Measurements from ENCODE around the gene MBLAC2.
A peak's percentile ranks its signal among the peaks of the same experiment; 100 is the strongest.

Gene MBLAC2

GRCh38 chr5:90446961-90447360, 27.6 kb downstream of the MBLAC2 start:
- DNase-seq: no peak

GRCh38 chr5:90440644-90441043, 33.9 kb downstream of the MBLAC2 start:
- DNase-seq: no peak

- DNase-seq: no peak
Observed at GRCh38 chr5:90438100-90438499, 36.5 kb downstream of the MBLAC2 start.

- no peak for DNase-seq
Observed at GRCh38 chr5:90437663-90438062, 36.9 kb downstream of the MBLAC2 start.

GRCh38 chr5:90434116-90434714, 40.4 kb downstream of the MBLAC2 start:
- DNase-seq: no peak

- no peak for DNase-seq
Observed at GRCh38 chr5:90424245-90424644, 50.3 kb downstream of the MBLAC2 start.

GRCh38 chr5:90421136-90421535, 53.4 kb downstream of the MBLAC2 start:
- DNase-seq: no peak

GRCh38 chr5:90418214-90418613, 56.4 kb downstream of the MBLAC2 start:
- DNase-seq: no peak

GRCh38 chr5:90410178-90410762, 64.3 kb downstream of the MBLAC2 start:
- peak; percentile 33 for DNase-seq

- DNase-seq: peak; percentile 98
Observed at GRCh38 chr5:90409318-90410177, 65.0 kb downstream of the MBLAC2 start, which contains the start of gene CETN3. CETN3 (minus strand) TSS chr5:90409756; CDS start chr5:90409661, 95 bp downstream.

GRCh38 chr5:90408571-90409317, 65.8 kb downstream of the MBLAC2 start:
- no peak for DNase-seq
